ENCODE results near the gene SLC1A7.

The SLC1A7 gene

DNA sequence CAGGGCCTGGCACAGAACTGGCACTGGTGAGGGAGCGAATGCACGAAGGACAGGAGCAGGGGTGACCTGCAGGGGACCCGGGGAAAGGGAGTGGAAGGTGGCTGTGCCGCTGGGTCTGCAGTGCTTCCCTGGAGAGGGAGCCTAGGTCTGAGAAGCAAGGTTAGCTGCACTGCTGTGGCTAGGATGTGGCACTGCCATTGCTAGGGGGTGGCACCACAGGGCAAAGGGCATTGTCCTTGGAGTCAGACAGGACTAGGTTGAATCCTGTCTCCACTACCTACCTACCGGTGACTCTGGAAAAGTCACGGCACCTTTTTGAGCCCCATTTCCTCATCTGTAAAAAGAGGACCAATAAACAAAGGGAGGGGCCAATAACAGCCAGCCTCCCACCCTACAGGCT lies 28.3 kb downstream of the SLC1A7 start:
- TF ChIP-seq, protein P1, sequence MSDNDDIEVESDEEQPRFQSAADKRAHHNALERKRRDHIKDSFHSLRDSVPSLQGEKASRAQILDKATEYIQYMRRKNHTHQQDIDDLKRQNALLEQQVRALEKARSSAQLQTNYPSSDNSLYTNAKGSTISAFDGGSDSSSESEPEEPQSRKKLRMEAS (IDR thresholded peaks at IDR 0.05; ENCODE audit: low read depth, low read length), result no peak
- TF ChIP-seq POLR2A (IDR thresholded peaks at IDR 0.05; ENCODE audit: extremely low read depth, insufficient read length) (no peak), MYC (IDR thresholded peaks at IDR 0.05; ENCODE audit: low read depth, low read length) (no peak)
- TF ChIP-seq, protein P2, sequence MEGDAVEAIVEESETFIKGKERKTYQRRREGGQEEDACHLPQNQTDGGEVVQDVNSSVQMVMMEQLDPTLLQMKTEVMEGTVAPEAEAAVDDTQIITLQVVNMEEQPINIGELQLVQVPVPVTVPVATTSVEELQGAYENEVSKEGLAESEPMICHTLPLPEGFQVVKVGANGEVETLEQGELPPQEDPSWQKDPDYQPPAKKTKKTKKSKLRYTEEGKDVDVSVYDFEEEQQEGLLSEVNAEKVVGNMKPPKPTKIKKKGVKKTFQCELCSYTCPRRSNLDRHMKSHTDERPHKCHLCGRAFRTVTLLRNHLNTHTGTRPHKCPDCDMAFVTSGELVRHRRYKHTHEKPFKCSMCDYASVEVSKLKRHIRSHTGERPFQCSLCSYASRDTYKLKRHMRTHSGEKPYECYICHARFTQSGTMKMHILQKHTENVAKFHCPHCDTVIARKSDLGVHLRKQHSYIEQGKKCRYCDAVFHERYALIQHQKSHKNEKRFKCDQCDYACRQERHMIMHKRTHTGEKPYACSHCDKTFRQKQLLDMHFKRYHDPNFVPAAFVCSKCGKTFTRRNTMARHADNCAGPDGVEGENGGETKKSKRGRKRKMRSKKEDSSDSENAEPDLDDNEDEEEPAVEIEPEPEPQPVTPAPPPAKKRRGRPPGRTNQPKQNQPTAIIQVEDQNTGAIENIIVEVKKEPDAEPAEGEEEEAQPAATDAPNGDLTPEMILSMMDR (IDR thresholded peaks at IDR 0.05; ENCODE audit: low read depth, low read length), result no peak
- DNase-seq (ENCODE audit: low read depth), result no peak
- no peak overlapping the region for H3K4me3 ChIP-seq (ENCODE audit: low read depth, low read length)

DNA sequence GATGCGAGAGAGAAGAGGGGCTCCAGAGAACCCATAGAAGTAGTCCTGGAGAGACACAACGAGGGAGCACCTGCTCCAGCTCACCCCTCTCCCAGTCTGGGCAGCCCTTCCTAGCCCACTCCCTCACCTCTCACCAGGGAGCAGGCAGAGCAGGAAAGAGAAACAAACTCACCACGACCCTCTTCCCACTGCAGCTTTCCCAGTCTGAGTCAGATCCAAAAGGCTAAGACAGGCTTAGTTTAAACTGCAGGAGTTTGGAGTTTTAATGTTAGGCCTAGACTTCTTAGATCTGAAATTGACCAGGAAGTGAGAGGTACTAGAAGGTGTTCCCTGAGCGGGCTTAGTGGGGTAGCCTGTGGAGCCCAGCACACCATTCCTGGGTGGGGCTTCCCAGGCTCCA lies 29.6 kb downstream of the SLC1A7 start:
- no peak for DNase-seq (ENCODE audit: low read depth)
- TF ChIP-seq, protein P2 (IDR thresholded peaks at IDR 0.05; ENCODE audit: low read depth, low read length), result no peak
- TF ChIP-seq POLR2A (IDR thresholded peaks at IDR 0.05; ENCODE audit: extremely low read depth, insufficient read length) (no peak), MYC (IDR thresholded peaks at IDR 0.05; ENCODE audit: low read depth, low read length) (no peak)
- TF ChIP-seq, protein P1 (IDR thresholded peaks at IDR 0.05; ENCODE audit: low read depth, low read length), result no peak
- H3K4me3 ChIP-seq (ENCODE audit: low read depth, low read length), result no peak overlapping the region

DNA sequence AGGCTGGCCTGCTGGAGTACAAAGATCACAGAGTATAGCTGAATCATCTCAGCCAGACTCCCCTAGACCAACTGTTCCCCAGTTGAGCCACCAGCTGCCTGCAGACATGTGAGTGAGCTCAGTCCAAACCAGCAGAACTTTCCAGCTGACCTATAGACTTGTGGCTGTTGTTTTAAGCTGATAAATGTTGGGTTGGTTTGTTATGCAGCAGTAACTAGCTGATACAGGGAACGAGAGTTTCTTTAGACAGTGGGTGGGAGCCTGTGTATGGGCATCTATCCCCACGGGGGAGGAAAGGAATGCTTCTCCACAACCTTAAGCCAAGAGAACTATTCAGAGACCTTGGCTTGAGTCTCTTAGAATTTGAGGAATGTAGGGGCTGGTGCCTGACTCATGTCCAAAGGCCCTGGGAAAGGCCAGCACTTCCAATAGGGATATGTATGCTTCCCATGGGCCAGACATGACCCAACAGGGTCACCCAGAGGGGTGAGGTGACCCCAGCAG lies 30.1 kb downstream of the SLC1A7 start:
- TF ChIP-seq, protein P1 (IDR thresholded peaks at IDR 0.05; ENCODE audit: low read depth, low read length), result no peak
- TF ChIP-seq MYC (IDR thresholded peaks at IDR 0.05; ENCODE audit: low read depth, low read length), result no peak
- TF ChIP-seq POLR2A (IDR thresholded peaks at IDR 0.05; ENCODE audit: extremely low read depth, insufficient read length), result no peak
- TF ChIP-seq, protein P2 (IDR thresholded peaks at IDR 0.05; ENCODE audit: low read depth, low read length), result no peak
- H3K4me3 ChIP-seq (ENCODE audit: low read depth, low read length), result no peak overlapping the region
- DNase-seq (ENCODE audit: low read depth), result no peak

DNA sequence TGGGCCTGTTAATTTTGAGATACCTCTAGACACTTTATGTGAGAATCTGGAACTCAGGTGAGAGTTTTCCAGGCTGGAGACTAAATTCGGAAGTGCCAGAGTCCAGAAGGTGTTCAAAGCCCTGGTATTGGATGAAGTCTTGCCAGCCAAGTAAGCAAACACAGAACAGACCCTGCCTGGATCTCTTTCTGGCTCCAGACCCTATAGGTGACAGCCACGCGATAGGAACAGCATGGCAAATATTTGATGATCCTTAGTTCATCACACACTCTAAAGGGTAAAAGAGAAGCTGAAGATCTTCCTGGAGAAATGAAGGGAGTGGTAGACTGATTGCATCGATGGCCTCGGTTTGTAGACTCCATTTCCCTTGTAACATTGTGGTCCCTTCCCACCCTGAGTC lies 30.7 kb downstream of the SLC1A7 start:
- no peak overlapping the region for H3K4me3 ChIP-seq (ENCODE audit: low read depth, low read length)
- TF ChIP-seq POLR2A (IDR thresholded peaks at IDR 0.05; ENCODE audit: extremely low read depth, insufficient read length) (no peak), MYC (IDR thresholded peaks at IDR 0.05; ENCODE audit: low read depth, low read length) (no peak)
- TF ChIP-seq, protein P2 (IDR thresholded peaks at IDR 0.05; ENCODE audit: low read depth, low read length), result no peak
- TF ChIP-seq, protein P1 (IDR thresholded peaks at IDR 0.05; ENCODE audit: low read depth, low read length), result no peak
- no peak for DNase-seq (ENCODE audit: low read depth)

DNA sequence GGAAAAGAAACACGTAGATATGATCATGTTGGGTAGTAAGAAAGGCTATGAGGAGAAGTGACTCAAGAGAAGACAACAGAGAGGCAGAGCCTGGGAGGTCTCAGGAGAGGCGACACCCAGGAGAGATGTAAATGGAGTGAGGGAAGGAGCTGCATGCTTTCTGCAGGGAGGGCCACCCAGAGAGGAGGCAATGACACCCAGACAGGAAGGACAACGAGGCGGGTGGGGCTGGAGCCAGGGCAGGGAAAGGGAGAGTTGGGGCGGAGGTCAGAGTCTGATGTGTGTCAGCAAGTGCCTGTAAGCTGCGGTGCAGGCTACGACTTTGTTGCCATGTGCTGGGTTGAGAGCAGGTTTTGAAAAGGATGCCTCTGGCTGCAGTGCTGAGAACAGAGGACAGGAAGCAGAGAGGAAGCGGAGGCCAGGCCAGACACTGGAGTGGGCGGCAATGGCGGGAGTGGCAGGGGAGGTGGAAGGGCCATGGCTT lies 31.3 kb downstream of the SLC1A7 start:
- TF ChIP-seq, protein P1 (IDR thresholded peaks at IDR 0.05; ENCODE audit: low read depth, low read length), result peak; percentile 11; the same call in 1 of the 2 replicates
- TF ChIP-seq MYC (IDR thresholded peaks at IDR 0.05; ENCODE audit: low read depth, low read length), result no peak
- H3K4me3 ChIP-seq (ENCODE audit: low read depth, low read length), result no peak overlapping the region
- peak; percentile 12 for DNase-seq (ENCODE audit: low read depth)

DNA sequence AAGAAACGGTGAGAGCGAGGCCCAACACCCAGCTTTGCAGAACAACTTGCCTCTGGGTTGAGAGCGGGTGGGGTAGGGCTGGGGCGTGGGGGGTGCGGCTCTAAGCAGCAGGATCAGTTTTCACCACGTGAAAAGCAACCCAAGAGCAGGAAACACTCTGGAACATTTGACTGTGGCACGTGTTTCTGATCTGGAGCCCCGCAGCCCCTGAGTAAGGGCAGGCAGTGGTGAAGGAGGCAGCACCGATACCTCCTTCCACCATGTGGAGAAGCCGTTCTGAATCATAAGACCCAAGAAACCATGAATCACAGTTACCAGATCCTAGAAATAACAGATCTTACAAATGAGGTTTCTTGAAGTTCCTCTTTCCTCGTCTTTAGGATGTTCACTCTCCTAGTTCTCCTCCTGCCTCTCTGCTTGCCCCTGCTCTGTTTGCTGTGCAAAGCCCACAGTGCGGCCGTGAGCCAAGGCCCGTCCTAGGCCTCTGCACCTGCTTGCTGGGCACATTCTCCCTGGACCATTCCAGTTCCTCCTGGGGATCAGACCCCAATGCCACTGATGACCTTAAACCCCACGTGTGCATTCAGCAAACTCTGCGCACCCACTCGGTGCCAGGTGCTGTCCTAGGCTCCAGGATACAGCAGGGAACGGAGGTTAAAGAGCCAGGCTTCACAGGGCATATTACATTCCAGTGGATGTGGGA lies 31.9 kb downstream of the SLC1A7 start:
- peak; percentile 71 for DNase-seq (ENCODE audit: low read depth)
- H3K4me3 ChIP-seq (ENCODE audit: low read depth, low read length), result no peak overlapping the region
- TF ChIP-seq MYC (IDR thresholded peaks at IDR 0.05; ENCODE audit: low read depth, low read length), result peak; percentile 67
- TF ChIP-seq, protein P2 (IDR thresholded peaks at IDR 0.05; ENCODE audit: low read depth, low read length), result no peak
- TF ChIP-seq, protein P1 (IDR thresholded peaks at IDR 0.05; ENCODE audit: low read depth, low read length), result peak; percentile 92
- TF ChIP-seq POLR2A (IDR thresholded peaks at IDR 0.05; ENCODE audit: extremely low read depth, insufficient read length), result no peak

Data from NB4 (cell line).